ENCODE measurements around the gene SIX2. TPM values are rescaled to one million over a fixed set of nuclear protein-coding genes. Genes with fewer than 3 reads are reported as not detected.

SIX2 gene
- total and polyA plus RNA-seq, 2 of the 13 experiments (the other 11 are each of a cell fraction or from before 2014, with no cell fraction given) = not detected

DNA sequence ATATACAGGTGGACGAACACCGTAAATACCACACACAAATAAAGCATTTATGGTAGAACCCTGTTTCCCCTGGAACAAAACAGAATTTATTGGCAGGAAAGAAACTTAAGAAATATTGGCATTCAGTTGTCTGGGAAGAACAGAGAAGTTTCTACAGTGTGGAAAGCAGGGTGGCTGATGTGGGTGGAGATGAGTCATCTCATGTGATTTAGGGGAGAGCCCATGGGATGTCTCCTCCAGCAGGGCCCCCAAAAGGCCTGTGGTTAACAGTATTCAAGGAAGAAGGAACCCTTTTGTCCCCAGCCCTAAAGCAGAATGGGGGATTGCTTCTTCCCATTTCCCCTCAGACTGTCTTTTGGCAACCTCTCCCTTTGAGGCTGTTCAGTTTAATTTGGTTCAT is 43.6 kb downstream of the SIX2 start:
- no TSS peak for BruUV-seq (replicated peaks)
- Histone ChIP-seq H3K4me1 (ENCODE audit: insufficient read depth, low read length) (no peaks in the 10 kb centered on the region), H3K9ac (ENCODE audit: insufficient read depth, low read depth, low read length) (no peak overlapping the region), H3K27ac (ENCODE audit: extremely low read length, insufficient read depth, low read length) (no peak overlapping the region), H3K9me3 (ENCODE audit: low read length) (no peaks in the 10 kb centered on the region), H3K79me2 (ENCODE audit: insufficient read depth, low read length) (no peaks in the 10 kb centered on the region), H3K4me2 (ENCODE audit: low read depth, low read length) (no peak overlapping the region), H4K20me1 (ENCODE audit: insufficient read depth, low read length) (no peaks in the 10 kb centered on the region), H2AFZ (ENCODE audit: low read length) (no peak overlapping the region), H3K27me3 (ENCODE audit: control insufficient read depth in 1 of 2, insufficient read depth in 2 of 2, low read length in 2 of 2) (peaks cover 2 to 48% of the 10 kb centered on the region in 2 experiments; a peak in 3 of 5 replicates), H3K36me3 (replicated peaks in 1 of 2; ENCODE audit: control insufficient read depth in 1 of 2, insufficient read depth in 2 of 2, low read length in 2 of 2) (no peaks in the 10 kb centered on the region), H3K4me3 (replicated peaks in 1 of 3; ENCODE audit: insufficient read depth in 1 of 3, low read depth in 2 of 3, low read length in 3 of 3) (no peak overlapping the region)
- no peak for TF ChIP-seq LCORL (IDR thresholded peaks at IDR 0.05)
- TF ChIP-seq LCORL (CRISPR knock-in tag; IDR thresholded peaks at IDR 0.05) = no peak
- TF ChIP-seq ZNF746 (CRISPR knock-in tag; IDR thresholded peaks at IDR 0.05) = no peak
- no peak for TF ChIP-seq GLI4 (CRISPR knock-in tag; IDR thresholded peaks at IDR 0.05; ENCODE audit: borderline replicate concordance)
- no peak for TF ChIP-seq SALL1 (CRISPR knock-in tag; IDR thresholded peaks at IDR 0.05)
- no peak for TF ChIP-seq ATM (IDR thresholded peaks at IDR 0.05; ENCODE audit: borderline replicate concordance)
- no peak for TF ChIP-seq TAF15 (IDR thresholded peaks at IDR 0.05; ENCODE audit: low read depth, low read length, poor library complexity, severe bottlenecking)
- no peak for TF ChIP-seq ZBTB7B (CRISPR knock-in tag; IDR thresholded peaks at IDR 0.05)
- TF ChIP-seq RCOR2 (CRISPR knock-in tag; IDR thresholded peaks at IDR 0.05) = no peak
- TF ChIP-seq, protein P1, sequence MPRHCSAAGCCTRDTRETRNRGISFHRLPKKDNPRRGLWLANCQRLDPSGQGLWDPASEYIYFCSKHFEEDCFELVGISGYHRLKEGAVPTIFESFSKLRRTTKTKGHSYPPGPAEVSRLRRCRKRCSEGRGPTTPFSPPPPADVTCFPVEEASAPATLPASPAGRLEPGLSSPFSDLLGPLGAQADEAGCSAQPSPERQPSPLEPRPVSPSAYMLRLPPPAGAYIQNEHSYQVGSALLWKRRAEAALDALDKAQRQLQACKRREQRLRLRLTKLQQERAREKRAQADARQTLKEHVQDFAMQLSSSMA (CRISPR knock-in tag; IDR thresholded peaks at IDR 0.05) = no peak
- TF ChIP-seq, protein P2, sequence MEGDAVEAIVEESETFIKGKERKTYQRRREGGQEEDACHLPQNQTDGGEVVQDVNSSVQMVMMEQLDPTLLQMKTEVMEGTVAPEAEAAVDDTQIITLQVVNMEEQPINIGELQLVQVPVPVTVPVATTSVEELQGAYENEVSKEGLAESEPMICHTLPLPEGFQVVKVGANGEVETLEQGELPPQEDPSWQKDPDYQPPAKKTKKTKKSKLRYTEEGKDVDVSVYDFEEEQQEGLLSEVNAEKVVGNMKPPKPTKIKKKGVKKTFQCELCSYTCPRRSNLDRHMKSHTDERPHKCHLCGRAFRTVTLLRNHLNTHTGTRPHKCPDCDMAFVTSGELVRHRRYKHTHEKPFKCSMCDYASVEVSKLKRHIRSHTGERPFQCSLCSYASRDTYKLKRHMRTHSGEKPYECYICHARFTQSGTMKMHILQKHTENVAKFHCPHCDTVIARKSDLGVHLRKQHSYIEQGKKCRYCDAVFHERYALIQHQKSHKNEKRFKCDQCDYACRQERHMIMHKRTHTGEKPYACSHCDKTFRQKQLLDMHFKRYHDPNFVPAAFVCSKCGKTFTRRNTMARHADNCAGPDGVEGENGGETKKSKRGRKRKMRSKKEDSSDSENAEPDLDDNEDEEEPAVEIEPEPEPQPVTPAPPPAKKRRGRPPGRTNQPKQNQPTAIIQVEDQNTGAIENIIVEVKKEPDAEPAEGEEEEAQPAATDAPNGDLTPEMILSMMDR (CRISPR knock-in tag; IDR thresholded peaks at IDR 0.05) = no peak
- no peak for TF ChIP-seq KAT7 (CRISPR knock-in tag; IDR thresholded peaks at IDR 0.05; ENCODE audit: borderline replicate concordance)
- TF ChIP-seq, protein P3, sequence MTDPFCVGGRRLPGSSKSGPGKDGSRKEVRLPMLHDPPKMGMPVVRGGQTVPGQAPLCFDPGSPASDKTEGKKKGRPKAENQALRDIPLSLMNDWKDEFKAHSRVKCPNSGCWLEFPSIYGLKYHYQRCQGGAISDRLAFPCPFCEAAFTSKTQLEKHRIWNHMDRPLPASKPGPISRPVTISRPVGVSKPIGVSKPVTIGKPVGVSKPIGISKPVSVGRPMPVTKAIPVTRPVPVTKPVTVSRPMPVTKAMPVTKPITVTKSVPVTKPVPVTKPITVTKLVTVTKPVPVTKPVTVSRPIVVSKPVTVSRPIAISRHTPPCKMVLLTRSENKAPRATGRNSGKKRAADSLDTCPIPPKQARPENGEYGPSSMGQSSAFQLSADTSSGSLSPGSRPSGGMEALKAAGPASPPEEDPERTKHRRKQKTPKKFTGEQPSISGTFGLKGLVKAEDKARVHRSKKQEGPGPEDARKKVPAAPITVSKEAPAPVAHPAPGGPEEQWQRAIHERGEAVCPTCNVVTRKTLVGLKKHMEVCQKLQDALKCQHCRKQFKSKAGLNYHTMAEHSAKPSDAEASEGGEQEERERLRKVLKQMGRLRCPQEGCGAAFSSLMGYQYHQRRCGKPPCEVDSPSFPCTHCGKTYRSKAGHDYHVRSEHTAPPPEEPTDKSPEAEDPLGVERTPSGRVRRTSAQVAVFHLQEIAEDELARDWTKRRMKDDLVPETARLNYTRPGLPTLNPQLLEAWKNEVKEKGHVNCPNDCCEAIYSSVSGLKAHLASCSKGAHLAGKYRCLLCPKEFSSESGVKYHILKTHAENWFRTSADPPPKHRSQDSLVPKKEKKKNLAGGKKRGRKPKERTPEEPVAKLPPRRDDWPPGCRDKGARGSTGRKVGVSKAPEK (CRISPR knock-in tag; IDR thresholded peaks at IDR 0.05; ENCODE audit: borderline replicate concordance) = no peak
- TF ChIP-seq YY1 (IDR thresholded peaks at IDR 0.05; ENCODE audit: insufficient read depth, insufficient replicate concordance, low read depth, low read length) = no peak
- ChIA-PET POLR2A (interaction anchor here (1.6 kb wide), 1 partner anchor 10 kb away, joined by 3 read pairs; no protein-coding TSS in a partner anchor), CTCF (ENCODE audit: low intra/inter-chr PET ratio, low total read pairs) (no interaction called here)
- ATAC-seq = no peak
- intact Hi-C loops (cut with micrococcal nuclease; ENCODE audit: unreplicated experiment) = no loop called here
- in situ Hi-C loops (cut with HindIII; ENCODE audit: extremely low pct_ligation_motif_present, low pct_unique_long_range_greater_than_20kb) = no loop called here
- no peak for DNase-seq (ENCODE audit: low spot score)
- 61% methylated on average over 2 of the region's 2 CpGs for WGBS (ENCODE audit: low lambda C conversion rate)
- no peak for FAIRE-seq

Data from HepG2 (cell line).